OCI-LY7 (cell line): ENCODE data around the gene PHF12. TPM values are rescaled to one million over a fixed set of nuclear protein-coding genes. Genes with fewer than 3 reads are reported as not detected.
A peak's percentile ranks its signal among the peaks of the same experiment; 100 is the strongest.

Experiments
- BruUV-seq: library from RNA; stranded (reverse); fragments of 400-500 nt; replicated peaks from 2 replicates; lab custom pipeline; 2021; lab: Mats Ljungman, UMichigan
- CTCF ChIA-PET: fragments of 300-600 bp; sonication (Branson Sonifier 250); formaldehyde crosslinking; loops from one replicate; lab custom pipeline; 2022; ENCODE audit warnings: antibody characterized with exemption; ENCODE audit not compliant: unreplicated experiment; lab: Charles Lee
- POLR2A ChIA-PET: fragments of 300-600 bp; sonication (Branson Sonifier 250); formaldehyde crosslinking; loops from one replicate; lab custom pipeline; 2022; ENCODE audit warnings: antibody characterized with exemption; lab: Charles Lee
- DNase-seq: peaks from one replicate; pipeline ENCODE4 v3.0.0-alpha.2; 2015; ENCODE audit warnings: low spot score
- H2AFZ ChIP-seq: fragments of 200-600 bp; sonication (generic), shearing (Covaris generic); 2 replicates; pipeline ENCODE4 v1.6.1; 2014; ENCODE audit warnings: mild to moderate bottlenecking, antibody characterized with exemption, low read length, moderate library complexity
- H3K27ac ChIP-seq: fragments of 200-600 bp; sonication (generic); 2 replicates; pipeline ENCODE4 v1.5.1; 2014; ENCODE audit warnings: mixed run types, low read depth, mild to moderate bottlenecking, moderate library complexity, low read length, inconsistent platforms; ENCODE audit not compliant: poor library complexity, severe bottlenecking
- H3K36me3 ChIP-seq: fragments of 200-600 bp; sonication (generic); 2 replicates; pipeline ENCODE4 v1.6.1; 2014; ENCODE audit warnings: mild to moderate bottlenecking, antibody characterized with exemption, low read length, moderate library complexity, mixed read lengths; ENCODE audit not compliant: insufficient read depth
- H3K4me1 ChIP-seq: fragments of 200-600 bp; sonication (generic); 2 replicates; pipeline ENCODE4 v1.5.1; 2014; ENCODE audit warnings: mild to moderate bottlenecking, low read length; ENCODE audit not compliant: insufficient read depth, poor library complexity, severe bottlenecking
- H3K4me2 ChIP-seq: fragments of 200-600 bp; sonication (generic); 2 replicates; pipeline ENCODE4 v1.6.1; 2014; ENCODE audit warnings: mild to moderate bottlenecking, low read length
- H3K4me3 ChIP-seq: fragments of 200-600 bp; sonication (generic); 2 replicates; pipeline ENCODE4 v1.5.1; 2014; ENCODE audit warnings: mild to moderate bottlenecking, low read depth, low read length; ENCODE audit not compliant: poor library complexity, severe bottlenecking
- H3K79me2 ChIP-seq: fragments of 200-600 bp; sonication (generic); 2 replicates; pipeline ENCODE4 v1.6.1; 2016; ENCODE audit warnings: low read depth, mild to moderate bottlenecking, low read length, moderate library complexity, mixed read lengths; ENCODE audit not compliant: insufficient read depth
- H3K9me2 ChIP-seq: fragments of 200-600 bp; sonication (generic); 2 replicates; pipeline ENCODE4 v1.6.1; 2016; ENCODE audit warnings: mild to moderate bottlenecking, low read length, mixed read lengths; ENCODE audit not compliant: insufficient read depth
- H3K9me3 ChIP-seq: fragments of 200-600 bp; sonication (generic); 2 replicates; pipeline ENCODE4 v1.6.1; 2014; ENCODE audit warnings: mild to moderate bottlenecking, mixed run types, low read length, mixed read lengths
- H4K20me1 ChIP-seq: fragments of 200-600 bp; sonication (generic); 2 replicates; pipeline ENCODE4 v1.6.1; 2014; ENCODE audit warnings: mild to moderate bottlenecking, antibody characterized with exemption, low read length, moderate library complexity, mixed read lengths; ENCODE audit not compliant: insufficient read depth
- CTCF ChIP-seq: fragments of 200-600 bp; sonication (generic); conservative IDR thresholded peaks from 2 replicates; pipeline ENCODE4 v1.5.1; 2014; ENCODE audit warnings: mild to moderate bottlenecking, antibody characterized with exemption, low read length, moderate library complexity, mixed read lengths
- EZH2phosphoT487 ChIP-seq: fragments of 200-600 bp; sonication (generic); IDR thresholded peaks from 2 replicates; pipeline ENCODE4 v1.6.1; 2018; ENCODE audit warnings: low read depth, borderline replicate concordance, mild to moderate bottlenecking, mixed run types, antibody characterized with exemption, low read length, moderate library complexity, mixed read lengths
- intact Hi-C: fragments of 100-400 bp; cut with micrococcal nuclease; formaldehyde crosslinking; loops from one replicate; pipeline ENCODE4 v1.10.0; 2022; ENCODE audit not compliant: unreplicated experiment
- total RNA-seq, 2 experiments: library from RNA; depleted of rRNA in 1 of 2; stranded (reverse); fragments of >200 nt in 1 of 2; shearing (Covaris generic) in 1 of 2; gene quantifications; 2 replicates each; pipeline ENCODE4 v1.2.3, GENCODE V29; 2014 to 2022

The PHF12 gene
- total RNA-seq, 2 experiments from 2014 or later = 40.6 to 62.5 TPM

- Histone ChIP-seq H3K79me2 (peaks cover 83% of the 10 kb centered on the region), H3K9me2 (no peaks in the 10 kb centered on the region), H3K27ac (no peak overlapping the region), H3K4me2 (peak overlapping the region; percentile 84), H3K4me3 (peak overlapping the region; percentile 80), H3K9me3 (no peaks in the 10 kb centered on the region), H3K4me1 (peaks cover 28% of the 10 kb centered on the region), H2AFZ (no peak overlapping the region), H4K20me1 (peaks cover 6% of the 10 kb centered on the region), H3K36me3 (peaks cover 72% of the 10 kb centered on the region)
- intact Hi-C loops = no loop called here
- no peak for TF ChIP-seq CTCF
- no peak for TF ChIP-seq EZH2phosphoT487
- POLR2A ChIA-PET = interaction anchor here (0.7 kb wide), 1 partner anchor 161 kb away, joined by 3 read pairs; no protein-coding TSS in a partner anchor
- CTCF ChIA-PET = no interaction called here
- BruUV-seq = TSS peak; percentile 25
- no peak for DNase-seq
Measured at GRCh38 chr17:28947639-28948038, 3.7 kb downstream of the PHF12 start.

DNA sequence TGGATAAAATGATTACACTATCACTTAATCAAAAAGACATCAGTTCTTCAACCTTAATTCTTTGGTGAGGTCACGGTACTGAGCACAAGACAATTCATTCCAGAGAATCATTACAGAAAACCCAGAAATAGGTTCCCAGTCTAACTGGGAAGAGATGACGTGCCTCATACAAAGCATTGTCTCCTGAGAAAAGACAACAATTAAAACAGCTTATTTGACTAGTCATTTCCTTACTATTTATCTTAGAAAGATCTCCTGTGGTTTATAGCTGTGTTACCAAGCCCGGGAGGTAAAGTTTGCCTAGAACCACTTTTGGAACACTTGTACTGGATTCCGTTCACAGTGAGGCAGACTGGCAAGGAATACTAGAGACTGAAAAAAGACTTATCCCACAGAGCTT is 5.1 kb downstream of the PHF12 start:
- POLR2A ChIA-PET = no interaction called here

More for the DNA sequence above, 5.1 kb downstream of the PHF12 start:
- DNase-seq = no peak
- no peak overlapping the region for H3K27ac ChIP-seq
- no peak overlapping the region; the same call in 1 of the 2 replicates for H3K4me2 ChIP-seq
- peaks cover 6% of the 10 kb centered on the region for H4K20me1 ChIP-seq
- no peaks in the 10 kb centered on the region for H3K9me2 ChIP-seq
- H3K36me3 ChIP-seq = peaks cover 85% of the 10 kb centered on the region
- TF ChIP-seq EZH2phosphoT487 (no peak), CTCF (no peak)
- BruUV-seq = no TSS peak
- H3K79me2 ChIP-seq = peaks cover 94% of the 10 kb centered on the region
- peaks cover 26% of the 10 kb centered on the region for H3K4me1 ChIP-seq
- no peak overlapping the region for H3K4me3 ChIP-seq
- H3K9me3 ChIP-seq = no peaks in the 10 kb centered on the region
- intact Hi-C loops = no loop called here
- CTCF ChIA-PET = no interaction called here
- no peak overlapping the region for H2AFZ ChIP-seq
